GM12864 (cell line): ENCODE results near the gene SLC35F4.
"Not testable (repeated sequence)": the region's sequence is repeated elsewhere in the genome, so short reads cannot be mapped to it uniquely, and the experiment has no call there.

ENCODE experiments used
- DNase-seq: peaks from one replicate; pipeline ENCODE4 v3.0.0-alpha.2; 2011; ENCODE audit warnings: low read depth
- H3K4me3 ChIP-seq: 2 replicates; pipeline ENCODE4 v1.5.1; 2011; ENCODE audit warnings: mild to moderate bottlenecking, low read depth, low read length, control low read depth
- TF ChIP-seq, protein P1 (sequence below): IDR thresholded peaks from 2 replicates; pipeline ENCODE4 v1.5.1; 2011; ENCODE audit warnings: low read depth, mild to moderate bottlenecking, moderate library complexity, low read length, control low read depth, inconsistent platforms; ENCODE audit errors: missing control alignments

Gene SLC35F4

DNA sequence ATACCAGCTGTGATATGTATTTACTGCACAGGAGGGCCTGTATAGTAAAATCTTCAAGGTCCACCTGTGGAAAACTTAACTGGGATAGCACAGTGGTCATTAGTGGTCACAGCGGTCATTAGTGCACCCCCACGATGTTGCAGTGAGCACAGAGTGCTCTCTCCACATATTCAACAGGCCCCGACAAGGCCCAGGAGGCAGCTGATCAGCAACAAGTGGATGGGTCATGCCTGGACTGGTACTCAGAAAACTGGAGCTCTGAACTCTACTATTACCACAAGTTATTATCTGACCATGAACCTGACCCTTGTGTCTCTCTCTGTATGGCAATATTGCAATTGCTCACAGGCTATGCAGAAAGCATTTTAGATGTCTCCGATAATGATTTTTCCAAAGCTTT, 129.5 kb downstream of the SLC35F4 start:
- TF ChIP-seq, protein P1, sequence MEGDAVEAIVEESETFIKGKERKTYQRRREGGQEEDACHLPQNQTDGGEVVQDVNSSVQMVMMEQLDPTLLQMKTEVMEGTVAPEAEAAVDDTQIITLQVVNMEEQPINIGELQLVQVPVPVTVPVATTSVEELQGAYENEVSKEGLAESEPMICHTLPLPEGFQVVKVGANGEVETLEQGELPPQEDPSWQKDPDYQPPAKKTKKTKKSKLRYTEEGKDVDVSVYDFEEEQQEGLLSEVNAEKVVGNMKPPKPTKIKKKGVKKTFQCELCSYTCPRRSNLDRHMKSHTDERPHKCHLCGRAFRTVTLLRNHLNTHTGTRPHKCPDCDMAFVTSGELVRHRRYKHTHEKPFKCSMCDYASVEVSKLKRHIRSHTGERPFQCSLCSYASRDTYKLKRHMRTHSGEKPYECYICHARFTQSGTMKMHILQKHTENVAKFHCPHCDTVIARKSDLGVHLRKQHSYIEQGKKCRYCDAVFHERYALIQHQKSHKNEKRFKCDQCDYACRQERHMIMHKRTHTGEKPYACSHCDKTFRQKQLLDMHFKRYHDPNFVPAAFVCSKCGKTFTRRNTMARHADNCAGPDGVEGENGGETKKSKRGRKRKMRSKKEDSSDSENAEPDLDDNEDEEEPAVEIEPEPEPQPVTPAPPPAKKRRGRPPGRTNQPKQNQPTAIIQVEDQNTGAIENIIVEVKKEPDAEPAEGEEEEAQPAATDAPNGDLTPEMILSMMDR = no peak

DNA sequence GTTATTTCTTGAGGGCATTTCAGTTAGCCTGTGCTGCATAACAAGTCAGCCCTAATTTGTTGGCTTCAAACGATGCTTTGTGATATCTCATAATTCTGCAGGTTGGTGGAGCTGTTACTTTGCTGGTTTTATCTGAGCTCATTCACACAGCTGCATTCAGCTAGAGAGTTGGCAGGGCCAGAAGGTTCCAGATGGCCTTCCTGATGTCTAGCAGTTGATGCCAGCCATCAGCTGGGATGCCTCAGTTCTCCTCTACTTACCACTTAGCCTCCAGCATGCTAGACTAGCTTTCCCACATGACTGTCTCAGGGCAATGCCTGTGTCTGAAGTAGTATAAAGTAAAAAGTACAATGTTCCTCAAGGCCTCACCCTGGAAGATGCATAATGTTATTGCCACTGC, 130.6 kb downstream of the SLC35F4 start:
- TF ChIP-seq, protein P1 = no peak
- no peak for DNase-seq
- no peak overlapping the region for H3K4me3 ChIP-seq

More for the DNA sequence above, 129.5 kb downstream of the SLC35F4 start:
- DNase-seq = no peak
- no peak overlapping the region for H3K4me3 ChIP-seq

DNA sequence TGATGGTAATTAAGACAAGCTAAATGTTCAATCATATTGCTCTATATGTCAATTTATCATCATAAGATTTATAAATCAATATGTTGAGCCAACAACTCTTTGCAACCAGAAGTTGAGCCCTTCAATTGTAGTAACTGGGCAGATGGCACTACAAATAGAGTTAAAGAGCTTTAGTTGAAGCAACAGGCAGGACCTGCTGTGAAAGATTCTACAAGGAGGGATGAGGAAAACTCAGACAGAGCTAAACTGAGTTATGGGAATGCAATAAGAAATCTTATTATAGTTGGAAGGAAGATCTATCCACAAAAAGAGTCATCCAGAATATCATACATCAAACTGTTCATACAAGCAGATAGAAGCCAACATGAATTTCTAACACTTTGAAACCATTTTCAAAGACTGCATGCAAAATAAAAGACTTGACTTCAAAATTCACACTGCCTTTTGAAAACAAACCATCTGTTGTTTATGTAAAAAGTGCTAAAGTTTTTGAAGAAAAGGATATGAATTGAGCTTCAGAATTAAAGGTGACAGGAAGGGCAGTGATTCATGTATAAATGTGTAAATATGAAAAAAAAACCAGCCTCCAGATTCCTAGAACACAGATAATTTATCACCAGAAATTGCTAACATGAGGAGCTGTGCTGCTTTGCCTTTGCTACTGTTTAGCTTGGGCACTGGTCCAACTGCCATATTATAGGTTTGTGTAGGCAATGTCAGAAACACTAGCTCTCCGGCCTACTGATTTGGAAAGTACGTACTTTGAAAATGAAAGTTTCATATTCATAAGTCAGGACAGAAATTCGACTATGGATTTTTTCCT, 133.2 kb downstream of the SLC35F4 start:
- DNase-seq = no peak
- TF ChIP-seq, protein P1 = no peak
- H3K4me3 ChIP-seq = no peak overlapping the region

DNA sequence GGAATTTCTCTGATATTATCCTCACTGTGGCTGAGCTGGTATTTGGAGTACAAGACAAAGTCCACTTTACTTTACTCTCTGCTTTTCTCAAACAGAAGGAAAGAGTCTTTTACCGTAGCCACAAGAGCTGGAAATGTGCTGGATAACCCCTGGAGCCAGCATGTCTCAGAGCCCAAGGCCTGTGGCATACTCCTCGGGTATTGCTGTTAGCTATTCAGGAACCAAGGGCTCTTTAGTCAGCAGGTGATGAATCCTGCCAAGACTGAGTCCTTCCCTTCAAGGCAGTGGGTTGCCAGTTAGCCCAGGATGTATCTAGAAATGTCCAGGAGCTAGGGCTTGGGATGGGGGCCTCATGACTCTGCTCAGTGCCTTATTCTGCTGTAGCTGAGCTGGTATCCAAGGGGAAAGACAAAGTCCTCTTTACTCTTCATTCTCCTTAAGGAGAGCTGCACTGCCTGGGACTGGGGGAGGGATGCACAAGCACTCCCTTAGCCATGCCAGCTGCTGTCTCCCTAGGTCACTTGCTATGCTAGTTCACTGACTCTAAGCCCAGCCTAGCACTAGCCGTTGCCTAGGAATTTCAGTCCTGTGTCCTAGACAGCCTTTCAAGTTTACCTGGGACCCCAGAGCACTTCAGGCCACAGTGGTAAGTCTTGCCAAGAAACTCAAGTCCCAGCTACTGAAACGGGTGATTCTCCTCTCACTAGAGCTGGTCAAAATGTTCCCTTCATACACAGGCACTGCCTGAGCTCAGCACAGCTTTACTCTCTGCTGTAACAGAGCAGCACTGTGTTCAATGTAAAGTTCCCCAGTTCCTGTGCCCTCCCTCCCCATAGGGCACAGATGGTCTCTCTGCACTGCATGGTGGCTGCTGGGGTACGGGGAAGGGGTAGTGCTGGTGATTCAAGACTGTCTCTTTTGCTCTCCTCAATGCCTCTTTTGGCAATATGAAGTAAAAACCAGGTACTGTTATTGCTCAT, 136.4 kb downstream of the SLC35F4 start:
- TF ChIP-seq, protein P1 = no peak
- no peak overlapping the region for H3K4me3 ChIP-seq
- DNase-seq = no peak

DNA sequence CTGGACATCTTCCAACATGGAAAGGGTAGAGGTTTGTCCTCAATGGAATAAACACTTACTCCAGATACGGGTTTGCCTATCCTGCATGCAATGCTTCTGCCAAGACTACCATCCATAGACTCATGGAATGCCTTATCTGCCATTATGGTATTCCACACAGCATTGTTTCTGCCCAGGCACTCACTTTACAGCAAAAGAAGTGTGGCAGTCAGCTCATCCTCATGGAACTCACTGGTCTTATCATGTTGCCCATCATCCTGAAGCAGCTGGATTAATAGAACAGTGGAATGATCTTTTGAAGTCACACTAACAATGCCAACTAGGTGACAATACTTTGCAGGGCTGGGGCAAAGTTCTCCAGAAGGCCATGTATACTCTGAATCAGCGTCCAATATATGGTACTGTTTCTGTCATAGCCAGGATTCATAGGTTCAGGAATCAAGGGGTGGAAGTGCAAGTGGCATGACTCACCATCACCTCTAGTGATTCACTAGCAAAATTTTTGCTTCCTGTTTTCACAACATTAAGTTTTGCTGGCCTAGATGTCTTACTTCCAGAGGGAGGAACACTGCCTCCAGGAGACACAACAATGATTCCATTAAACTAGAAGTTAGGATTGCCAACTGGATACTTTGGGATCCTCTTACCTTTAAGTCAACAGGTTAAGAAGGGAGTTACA, 140.4 kb downstream of the SLC35F4 start:
- no peak for DNase-seq
- no peak overlapping the region for H3K4me3 ChIP-seq
- TF ChIP-seq, protein P1 = no peak

DNA sequence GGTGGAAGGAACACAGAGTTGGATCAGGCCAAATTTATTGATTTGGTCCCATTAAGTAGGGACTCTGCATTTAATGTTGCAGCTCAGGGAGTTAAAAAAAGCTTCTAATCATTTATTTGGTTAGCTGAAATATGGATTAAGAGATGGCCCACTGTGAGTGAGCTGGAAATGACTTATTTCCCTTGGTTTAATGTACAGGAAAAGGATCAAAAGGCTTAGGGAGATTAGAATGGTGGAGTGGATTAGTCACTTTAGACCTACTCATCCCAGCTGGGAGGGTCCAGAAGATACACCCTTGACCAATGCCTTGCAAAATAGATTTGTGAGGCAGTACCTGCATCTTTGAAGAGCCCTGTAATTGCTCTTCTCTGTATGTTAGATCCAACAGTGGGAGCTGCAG, 143.8 kb downstream of the SLC35F4 start:
- not testable (repeated sequence) for H3K4me3 ChIP-seq, DNase-seq

DNA sequence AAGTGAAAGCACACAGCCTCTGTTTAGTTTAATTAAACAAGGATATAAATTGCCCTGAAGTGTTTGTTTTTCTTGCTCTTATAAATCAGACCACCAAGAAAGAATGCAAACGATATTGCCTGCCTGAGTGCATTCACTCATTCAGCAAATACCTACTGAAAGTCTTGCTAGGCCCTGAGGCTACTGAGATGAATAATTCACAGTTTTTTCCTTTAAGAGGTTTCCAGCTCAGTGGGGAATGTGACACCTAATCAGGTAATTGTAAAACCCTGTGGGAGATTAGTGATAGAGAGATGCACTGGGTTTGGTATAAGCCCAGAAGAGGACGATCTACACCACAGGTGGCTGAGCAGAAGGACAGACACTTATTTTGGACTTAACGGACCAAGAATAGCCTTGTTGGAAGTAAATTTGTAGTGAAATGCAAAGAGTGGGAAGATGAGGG, 151.4 kb downstream of the SLC35F4 start:
- no peak for DNase-seq
- TF ChIP-seq, protein P1 = no peak
- H3K4me3 ChIP-seq = no peak overlapping the region
